Rectal smooth muscle tissue (tissue), 1 donor: Measurements from ENCODE around the gene FRMD8.
"Not testable (repeated sequence)": the region's sequence is repeated elsewhere in the genome, so short reads cannot be mapped to it uniquely, and the experiment has no call there.

ENCODE experiments used
- H3K27ac ChIP-seq: one replicate; pipeline ENCODE4 v1.7.0; 2013; ENCODE audit warnings: low read depth, low read length, inconsistent platforms
- H3K27me3 ChIP-seq: one replicate; pipeline ENCODE4 v1.7.0; 2013; ENCODE audit warnings: low read length; ENCODE audit not compliant: control insufficient read depth, insufficient read depth
- H3K36me3 ChIP-seq: one replicate; pipeline ENCODE4 v1.7.0; 2013; ENCODE audit warnings: low read length; ENCODE audit not compliant: control insufficient read depth, insufficient read depth
- H3K4me1 ChIP-seq: one replicate; pipeline ENCODE4 v1.7.0; 2013; ENCODE audit warnings: low read length; ENCODE audit not compliant: control insufficient read depth, insufficient read depth
- H3K4me3 ChIP-seq: one replicate; pipeline ENCODE4 v1.7.0; 2013; ENCODE audit warnings: low read length
- H3K9ac ChIP-seq: one replicate; pipeline ENCODE4 v1.7.0; 2013; ENCODE audit warnings: low read length

FRMD8 gene

DNA sequence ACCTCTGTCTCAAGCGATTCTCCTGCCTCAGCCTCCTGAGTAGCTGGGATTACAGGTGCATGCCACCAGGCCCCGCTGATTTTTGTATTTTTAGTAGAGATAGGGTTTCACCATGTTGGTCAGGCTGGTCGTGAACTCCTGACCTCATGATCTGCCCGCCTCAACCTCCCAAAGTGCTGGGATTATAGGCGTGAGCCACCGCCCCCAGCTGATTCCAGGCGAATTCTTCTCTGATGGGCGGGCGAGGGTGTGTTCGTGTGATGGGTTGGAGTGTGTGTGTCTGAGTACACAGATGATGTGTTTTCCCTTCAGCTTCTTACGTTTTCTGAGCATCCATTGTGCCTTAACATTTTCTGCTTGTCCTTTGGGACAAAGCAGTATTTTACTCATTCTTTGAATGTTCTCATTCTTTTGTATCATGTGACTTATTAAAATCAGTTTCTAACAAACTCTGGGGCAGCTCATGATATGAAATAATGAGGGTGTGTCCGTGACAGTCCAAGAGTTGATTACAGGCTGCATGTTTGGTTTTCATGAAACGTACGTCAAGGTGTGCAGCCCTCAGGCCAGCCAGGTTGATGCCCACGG, 26.7 kb downstream of the FRMD8 start:
- not testable (repeated sequence) for H3K9ac ChIP-seq, H3K27me3 ChIP-seq, H3K27ac ChIP-seq, H3K36me3 ChIP-seq, H3K4me3 ChIP-seq
- peaks cover 23% of the 10 kb centered on the region for H3K4me1 ChIP-seq

DNA sequence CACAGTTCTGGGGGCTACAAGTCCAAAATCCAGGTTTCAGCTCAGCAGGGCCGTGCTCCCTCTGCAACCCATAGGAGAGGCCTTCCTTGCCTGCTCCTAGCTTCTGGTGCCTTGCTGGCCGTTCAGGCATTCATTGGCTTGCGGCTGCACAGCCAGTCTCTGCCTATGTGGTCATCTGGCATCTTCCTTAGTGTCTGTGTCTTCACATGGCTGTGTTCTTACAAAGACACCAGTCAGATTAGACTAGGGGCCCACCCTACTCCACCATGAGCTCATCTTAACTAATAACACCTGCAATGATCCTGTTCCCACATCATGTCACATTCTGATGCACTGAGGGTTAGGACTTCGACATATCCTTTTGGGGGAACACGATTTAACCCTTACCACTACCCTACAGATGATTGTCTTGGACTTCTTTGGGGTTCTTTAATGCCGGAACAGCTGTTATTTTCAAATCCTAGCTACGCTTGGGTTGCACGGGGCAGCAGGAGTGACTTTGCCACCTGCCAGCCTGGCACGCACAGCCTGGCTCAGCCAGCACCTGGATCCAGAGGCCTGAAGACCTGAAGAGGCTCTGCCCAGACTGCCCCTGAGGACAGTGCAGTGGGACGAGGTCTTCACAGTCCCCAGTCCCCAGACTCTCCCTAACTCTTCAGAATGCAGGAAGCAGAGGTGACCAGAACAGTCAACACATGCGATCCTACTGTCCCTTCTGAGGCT, 28.5 kb downstream of the FRMD8 start:
- Histone ChIP-seq H3K27me3 (no peaks in the 10 kb centered on the region), H3K4me3 (no peak overlapping the region), H3K27ac (no peak overlapping the region), H3K9ac (no peak overlapping the region), H3K4me1 (peaks cover 39% of the 10 kb centered on the region), H3K36me3 (peaks cover 2% of the 10 kb centered on the region)

DNA sequence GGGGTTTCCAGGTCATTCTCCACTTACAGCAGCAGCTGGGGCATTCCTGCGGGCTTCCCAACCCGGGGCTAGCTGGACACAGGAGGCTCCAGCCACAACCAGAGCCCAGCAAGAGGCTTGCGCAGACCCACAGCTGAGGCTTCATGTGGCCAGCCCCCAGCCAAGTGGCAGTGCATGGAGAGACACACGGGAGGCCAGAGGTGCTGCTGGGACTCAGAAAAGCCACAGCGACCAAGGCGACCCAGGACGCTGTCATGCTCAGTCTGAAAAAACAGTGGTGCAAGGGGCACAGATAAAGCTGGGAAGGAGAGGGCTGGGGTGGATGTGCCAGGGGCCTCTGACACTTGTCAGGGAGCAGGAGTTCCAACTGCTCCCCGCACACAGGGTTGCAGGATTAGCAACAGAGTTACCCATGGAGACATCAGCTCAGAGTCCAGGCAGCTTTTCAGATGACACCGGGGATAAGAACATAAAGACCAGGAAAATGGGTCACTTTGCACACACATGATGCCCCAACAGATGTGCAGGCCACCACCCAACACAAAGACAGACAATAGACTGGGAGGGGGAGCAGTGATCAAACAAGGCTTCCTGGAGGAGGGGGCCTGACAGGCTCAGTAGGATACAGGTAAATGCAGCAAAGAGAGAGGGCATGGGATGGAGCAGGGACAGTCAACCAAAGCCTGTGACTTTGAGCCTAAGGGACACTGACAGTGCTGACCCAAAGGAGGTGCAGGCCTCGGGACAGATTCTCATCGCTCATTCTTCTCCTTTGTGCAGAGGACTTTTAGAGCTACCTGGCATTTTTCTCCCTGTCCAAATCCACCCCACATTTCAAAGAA, 29.3 kb downstream of the FRMD8 start:
- H3K27ac ChIP-seq: no peak overlapping the region
- H3K4me3 ChIP-seq: peak overlapping the region; percentile 43
- H3K4me1 ChIP-seq: peaks cover 46% of the 10 kb centered on the region
- H3K27me3 ChIP-seq: no peaks in the 10 kb centered on the region
- no peak overlapping the region for H3K9ac ChIP-seq
- H3K36me3 ChIP-seq: peaks cover 2% of the 10 kb centered on the region

DNA sequence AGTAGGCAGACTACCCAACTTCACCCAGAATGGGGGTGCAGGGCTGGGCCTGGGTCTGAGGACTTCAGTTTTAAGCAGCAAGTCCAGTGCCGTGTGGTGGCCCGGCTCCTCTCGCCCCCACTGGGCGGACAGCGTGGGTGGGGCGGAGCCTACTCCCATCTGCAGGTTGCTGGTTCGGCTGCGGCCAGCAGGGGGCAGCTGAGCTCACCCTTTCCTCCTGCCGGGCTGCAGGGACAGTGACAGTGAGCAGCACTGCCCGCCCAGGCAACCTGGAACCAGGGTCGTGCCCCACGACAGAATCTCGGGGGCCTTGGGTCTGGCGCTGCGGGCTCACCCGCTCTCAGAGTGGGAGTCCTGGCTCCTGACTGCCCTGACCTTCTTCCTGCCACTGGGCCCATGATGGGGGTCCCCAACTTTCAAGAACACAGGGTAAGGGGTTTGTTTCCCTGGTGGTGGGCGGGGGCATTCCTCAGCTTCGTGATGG, 29.9 kb downstream of the FRMD8 start:
- H3K36me3 ChIP-seq: peaks cover 2% of the 10 kb centered on the region
- peak overlapping the region; percentile 74 for H3K9ac ChIP-seq
- peak overlapping the region; percentile 64 for H3K4me3 ChIP-seq
- H3K4me1 ChIP-seq: peaks cover 52% of the 10 kb centered on the region
- no peaks in the 10 kb centered on the region for H3K27me3 ChIP-seq
- H3K27ac ChIP-seq: peak overlapping the region; percentile 100

DNA sequence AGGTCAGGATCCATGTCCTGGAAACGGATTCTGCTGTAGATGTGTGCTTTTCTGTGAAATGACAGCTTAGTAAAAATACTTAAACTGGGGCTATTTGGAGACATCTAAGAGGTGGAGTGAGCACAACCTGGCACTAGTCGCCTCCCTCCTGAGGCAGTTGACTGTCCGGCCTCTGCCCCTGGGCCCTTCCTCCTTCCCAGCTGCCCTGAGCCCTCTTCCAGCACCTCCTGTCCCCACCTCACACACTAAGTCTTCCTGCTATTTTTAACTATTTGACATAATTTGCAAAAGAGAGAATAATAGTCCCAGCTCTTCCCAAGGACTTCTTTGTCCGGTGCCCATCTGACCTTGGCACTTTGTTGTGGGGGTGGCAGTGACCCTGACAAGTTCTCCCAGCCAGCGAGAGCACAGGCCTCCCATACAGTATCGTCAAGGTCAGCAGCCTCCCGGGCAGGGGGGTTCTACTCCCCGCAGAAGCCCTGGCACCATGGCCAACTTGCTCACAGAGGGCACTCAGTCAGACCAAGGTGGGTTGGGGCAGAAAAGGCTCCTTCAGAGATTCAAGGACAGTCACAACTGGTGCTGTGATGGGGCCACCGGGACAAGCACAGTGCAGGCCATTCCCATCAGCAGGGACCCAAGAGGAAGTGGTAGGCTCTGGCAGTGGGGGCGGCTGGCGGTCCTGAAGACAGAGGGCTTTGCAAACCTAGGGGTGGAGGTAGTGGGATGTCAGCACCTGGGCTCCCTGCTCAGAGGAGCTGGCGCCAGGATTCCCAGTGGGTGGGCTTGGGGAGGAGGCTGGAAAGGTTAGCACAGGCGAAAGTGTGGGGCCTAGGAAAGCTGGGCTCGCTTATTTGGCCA, 30.6 kb downstream of the FRMD8 start:
- Histone ChIP-seq H3K4me3 (peak overlapping the region; percentile 64), H3K27ac (peak overlapping the region; percentile 100), H3K4me1 (peaks cover 54% of the 10 kb centered on the region), H3K9ac (peak overlapping the region; percentile 74), H3K36me3 (peaks cover 2% of the 10 kb centered on the region), H3K27me3 (no peaks in the 10 kb centered on the region)

DNA sequence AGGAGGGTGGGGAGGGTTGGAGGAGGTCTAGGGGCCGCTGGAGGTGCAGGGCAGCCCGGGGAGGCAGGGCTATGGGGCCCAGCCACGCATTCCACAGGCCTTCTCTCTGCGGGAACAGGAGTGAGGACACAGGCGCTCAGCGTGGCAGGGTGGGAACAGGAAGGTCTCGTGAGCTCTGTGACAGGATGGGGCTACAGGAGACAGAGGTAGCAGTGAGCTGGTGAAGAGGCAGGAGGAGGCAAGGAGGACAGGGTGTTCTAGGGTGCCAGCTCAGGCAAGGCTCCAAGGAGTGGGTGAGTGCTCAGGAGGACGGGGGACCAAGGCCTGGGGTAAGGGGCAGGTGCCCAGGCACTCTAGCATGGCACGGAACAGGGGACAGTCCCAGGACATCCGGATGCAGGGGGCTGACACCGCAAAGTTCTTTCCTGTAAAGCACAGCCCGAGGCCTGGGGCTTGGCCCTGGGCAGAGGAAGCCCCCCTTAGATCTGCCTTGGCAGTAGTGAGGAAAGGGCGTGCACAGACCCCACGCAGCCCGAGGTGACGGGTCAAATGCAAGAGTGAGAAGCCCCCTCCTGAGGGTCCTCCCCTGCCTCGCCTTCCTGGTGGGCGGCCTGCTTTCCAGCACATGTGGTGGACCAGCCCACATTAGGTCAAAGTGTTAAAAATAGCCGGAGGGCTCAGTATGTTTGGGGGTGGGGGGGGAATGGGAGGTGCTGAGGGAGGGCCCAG, 31.4 kb downstream of the FRMD8 start:
- Histone ChIP-seq H3K4me3 (peak overlapping the region; percentile 64), H3K36me3 (peaks cover 3% of the 10 kb centered on the region), H3K27ac (peak overlapping the region; percentile 100), H3K4me1 (peaks cover 54% of the 10 kb centered on the region), H3K9ac (peak overlapping the region; percentile 85), H3K27me3 (no peaks in the 10 kb centered on the region)

DNA sequence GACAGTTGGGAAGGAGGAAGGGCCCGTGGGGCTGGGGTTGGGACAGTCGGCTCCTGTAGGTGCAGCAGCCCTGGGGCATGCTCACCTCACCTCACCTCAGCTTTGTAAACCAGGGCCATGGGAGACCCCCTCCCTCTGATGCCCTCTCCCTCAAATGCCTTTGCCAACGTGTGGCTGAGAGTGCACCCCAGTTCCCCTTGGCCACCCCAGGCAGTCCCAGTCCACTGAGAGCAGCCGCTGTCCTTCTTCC, 31.9 kb downstream of the FRMD8 start:
- Histone ChIP-seq H3K9ac (peak overlapping the region; percentile 85), H3K4me1 (peaks cover 54% of the 10 kb centered on the region), H3K36me3 (peaks cover 8% of the 10 kb centered on the region), H3K4me3 (peak overlapping the region; percentile 55), H3K27me3 (no peaks in the 10 kb centered on the region), H3K27ac (peak overlapping the region; percentile 100)

DNA sequence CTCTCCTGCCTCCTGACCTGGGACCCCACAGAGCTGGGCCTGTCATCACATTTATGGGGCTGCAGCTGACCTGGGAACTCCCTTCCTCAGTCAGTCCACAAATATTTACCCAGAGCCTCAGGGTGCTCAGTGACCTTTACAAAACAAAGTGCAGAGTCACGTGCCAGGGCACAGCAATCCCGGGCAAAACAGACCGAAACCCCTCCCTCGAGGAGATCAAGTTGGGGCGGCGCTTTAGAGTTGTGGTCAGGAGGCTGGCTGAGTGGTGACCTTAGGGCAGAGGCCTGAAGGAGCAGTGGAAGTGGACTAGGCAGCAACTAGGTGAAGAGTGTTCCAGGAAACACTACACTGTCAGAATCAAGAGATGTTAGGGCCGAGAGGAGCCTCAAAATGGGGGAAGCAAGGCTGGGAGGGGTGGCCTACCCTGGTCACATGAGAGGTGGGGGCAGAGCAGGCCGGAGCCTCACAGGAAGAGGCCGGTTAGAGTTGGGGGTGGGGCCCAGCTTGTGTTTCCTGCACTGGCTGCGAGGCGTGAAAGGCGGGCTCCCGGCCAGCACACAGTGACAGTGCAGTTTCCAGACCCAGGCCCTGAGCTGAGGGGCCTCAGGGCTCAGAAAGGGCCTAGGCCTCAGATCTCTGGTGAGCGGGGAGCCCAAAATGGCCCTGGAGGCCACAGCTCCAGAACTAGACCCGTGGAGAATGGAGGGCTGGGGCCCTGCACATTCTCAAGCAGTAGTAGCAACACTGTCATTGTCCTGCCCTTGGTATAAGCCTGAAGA, 32.4 kb downstream of the FRMD8 start:
- peaks cover 12% of the 10 kb centered on the region for H3K36me3 ChIP-seq
- peaks cover 54% of the 10 kb centered on the region for H3K4me1 ChIP-seq
- H3K27ac ChIP-seq: peak overlapping the region; percentile 100
- H3K9ac ChIP-seq: peak overlapping the region; percentile 85
- peak overlapping the region; percentile 55 for H3K4me3 ChIP-seq
- H3K27me3 ChIP-seq: no peaks in the 10 kb centered on the region

DNA sequence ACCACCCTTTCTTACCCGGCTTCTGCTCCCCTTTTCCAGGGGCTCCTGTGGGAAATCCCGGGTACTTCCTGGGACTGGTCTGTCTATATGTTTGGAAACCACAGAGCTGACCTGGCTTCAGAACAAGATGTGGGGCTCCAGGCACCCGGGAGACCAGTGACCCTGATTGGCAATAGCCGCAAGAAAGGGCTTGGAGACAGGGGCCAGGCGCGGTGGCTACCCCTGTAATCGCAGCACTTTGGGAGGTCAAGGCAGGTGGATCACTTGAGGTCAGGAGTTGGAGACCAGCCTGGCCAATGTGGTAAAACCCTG, 33.0 kb downstream of the FRMD8 start:
- H3K27ac ChIP-seq: peak overlapping the region; percentile 100
- H3K27me3 ChIP-seq: no peaks in the 10 kb centered on the region
- peaks cover 17% of the 10 kb centered on the region for H3K36me3 ChIP-seq
- peak overlapping the region; percentile 60 for H3K9ac ChIP-seq
- peaks cover 54% of the 10 kb centered on the region for H3K4me1 ChIP-seq
- H3K4me3 ChIP-seq: peak overlapping the region; percentile 55

DNA sequence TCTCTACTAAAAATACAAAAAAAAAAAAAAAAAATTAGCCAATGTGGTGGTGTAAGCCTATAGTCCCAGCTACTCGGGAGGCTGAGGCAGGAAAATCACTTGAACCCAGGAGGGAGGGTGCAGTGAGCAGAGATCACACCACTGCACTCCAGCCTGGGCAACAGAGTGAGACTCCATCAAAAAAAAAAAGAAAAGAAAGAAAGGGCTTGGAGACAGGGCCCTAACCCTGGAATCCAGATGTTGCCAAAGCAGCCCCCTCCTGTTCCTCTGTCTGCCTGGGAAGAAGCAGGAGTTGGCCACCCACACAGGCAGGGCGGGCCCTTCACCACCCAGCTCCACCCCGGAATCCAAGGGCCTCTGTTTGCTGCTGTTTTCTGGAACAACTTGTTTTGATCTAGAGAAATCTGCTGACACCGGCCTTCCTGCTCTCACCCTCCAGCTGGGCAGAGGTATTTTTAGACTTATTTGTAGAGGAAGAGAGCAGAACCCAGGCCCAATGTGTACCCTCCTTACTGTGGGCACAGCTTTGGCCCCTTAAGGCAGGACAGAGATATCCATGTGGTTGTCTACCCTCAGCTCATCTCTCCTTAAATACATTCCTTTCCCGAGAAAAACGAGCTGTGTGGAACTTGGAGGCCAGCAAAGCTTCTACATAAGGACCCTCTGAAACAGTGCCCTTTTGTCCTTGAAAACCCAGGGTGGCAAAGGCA, 33.5 kb downstream of the FRMD8 start:
- Histone ChIP-seq H3K36me3 (peaks cover 22% of the 10 kb centered on the region), H3K27ac (peak overlapping the region; percentile 100), H3K4me1 (peaks cover 54% of the 10 kb centered on the region), H3K9ac (peak overlapping the region; percentile 78), H3K4me3 (peak overlapping the region; percentile 75), H3K27me3 (no peaks in the 10 kb centered on the region)

DNA sequence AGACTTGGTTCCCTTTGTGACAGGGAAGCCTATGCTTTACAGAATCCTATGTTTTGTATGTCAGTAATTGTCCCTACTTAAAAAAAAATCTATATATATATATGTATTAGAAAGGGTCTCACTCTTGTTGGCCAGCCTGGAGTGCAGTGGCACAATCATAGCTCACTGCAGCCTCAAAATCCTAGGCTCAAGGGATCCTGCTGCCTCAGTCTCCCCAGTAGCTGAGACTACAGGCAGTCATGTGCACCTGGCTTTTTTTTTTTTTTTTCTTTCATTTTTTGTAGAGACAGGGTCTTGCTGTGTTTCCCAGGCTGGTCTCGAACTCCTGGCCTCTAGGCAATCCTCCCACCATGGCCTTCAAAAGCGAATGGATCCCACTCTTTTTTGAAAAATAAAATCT, 34.1 kb downstream of the FRMD8 start:
- peaks cover 24% of the 10 kb centered on the region for H3K36me3 ChIP-seq
- H3K27ac ChIP-seq: peak overlapping the region; percentile 100
- H3K9ac ChIP-seq: peak overlapping the region; percentile 80
- peak overlapping the region; percentile 75 for H3K4me3 ChIP-seq
- H3K27me3 ChIP-seq: no peaks in the 10 kb centered on the region
- H3K4me1 ChIP-seq: peaks cover 54% of the 10 kb centered on the region
